ENCODE data around the gene CEL. TPM values are rescaled to one million over a fixed set of nuclear protein-coding genes. Genes with fewer than 3 reads are reported as not detected.

CEL gene
- total RNA-seq, 1 experiment from 2014 or later = 3.6 TPM

GRCh38 chr9:133057006-133057405, 4.8 kb upstream of the CEL start:
- Mint-ChIP-seq H3K9me3 (no peaks in the 10 kb centered on the region; a peak in 1 of 5 replicates), H3K36me3 (ENCODE audit: insufficient read depth in 1 of 3, low read depth in 3 of 3) (peaks cover 27 to 56% (median 50%) of the 10 kb centered on the region in 3 experiments; a peak in 6 of 7 replicates), H3K27ac (no peak overlapping the region), H3K4me1 (peaks cover 26% of the 10 kb centered on the region in 2 experiments), H3K27me3 (ENCODE audit: low read depth) (no peaks in the 10 kb centered on the region), H3K4me3 (no peak overlapping the region)
- H4K20me1 ChIP-seq (ENCODE audit: control insufficient read depth, insufficient read depth, insufficient read length) = peaks cover 3% of the 10 kb centered on the region
- TF ChIP-seq CTCF (conservative IDR thresholded peaks at IDR 0.05) = no peak
- H4K91ac ChIP-seq (ENCODE audit: insufficient read length, low read depth, low read length) = no peak overlapping the region
- no peaks in the 10 kb centered on the region for H3K27me3 ChIP-seq (ENCODE audit: insufficient read depth, low read length)
- no peak for DNase-seq
- H3K4me1 ChIP-seq (ENCODE audit: insufficient read depth, low read length) = peaks cover 2% of the 10 kb centered on the region; the same call in 1 of the 2 replicates
- no peak overlapping the region for H4K5ac ChIP-seq (ENCODE audit: insufficient read length, low read depth, low read length)
- H3K18ac ChIP-seq (ENCODE audit: insufficient read length, low read depth, low read length) = no peak overlapping the region
- no peak overlapping the region for H3K4ac ChIP-seq (ENCODE audit: low read depth, low read length)
- H2BK15ac ChIP-seq (ENCODE audit: low read depth, low read length) = no peak overlapping the region
- H4K8ac ChIP-seq (replicated peaks; ENCODE audit: insufficient read length, low read depth, low read length) = no peak overlapping the region
- H3K4me2 ChIP-seq (ENCODE audit: insufficient read depth, insufficient read length, low read length) = no peak overlapping the region
- no peak overlapping the region for H2BK120ac ChIP-seq (ENCODE audit: low read depth, low read length, poor library complexity, severe bottlenecking)
- H3K79me1 ChIP-seq (ENCODE audit: insufficient read depth, low read depth, low read length, poor library complexity, severe bottlenecking) = no peaks in the 10 kb centered on the region
- H3K23me2 ChIP-seq (ENCODE audit: insufficient read length, low read depth, low read length, poor library complexity, severe bottlenecking) = no peaks in the 10 kb centered on the region
- no peak overlapping the region for H3T11ph ChIP-seq (ENCODE audit: low read length)
- H3K14ac ChIP-seq (ENCODE audit: insufficient read depth, low read length) = no peak overlapping the region
- H2AK5ac ChIP-seq (ENCODE audit: insufficient read length, low read length) = no peak overlapping the region
- no CpG with 5 or more reads among the region's 8 CpGs for WGBS (ENCODE audit: extremely low coverage, insufficient read length, low lambda C conversion rate)
- no peaks in the 10 kb centered on the region for H3K79me2 ChIP-seq (ENCODE audit: insufficient read depth, low read length)
- H2BK12ac ChIP-seq (ENCODE audit: insufficient read length, low read depth, low read length) = no peak overlapping the region
- no peak overlapping the region for H3K23ac ChIP-seq (ENCODE audit: insufficient read length, low read depth, low read length)
- no peak overlapping the region for H2BK20ac ChIP-seq (ENCODE audit: low read depth, low read length, poor library complexity, severe bottlenecking)
- H3K9ac ChIP-seq (ENCODE audit: extremely low read depth, insufficient read length, low read length) = no peak overlapping the region
- no peak overlapping the region for H2AFZ ChIP-seq (ENCODE audit: low read length)
- no peak overlapping the region for H3K56ac ChIP-seq (ENCODE audit: insufficient read length, low read depth, low read length)
- no peak overlapping the region for H3K27ac ChIP-seq (ENCODE audit: insufficient read length, low read depth, low read length)
- H2BK5ac ChIP-seq (ENCODE audit: insufficient read length, low read length) = no peak overlapping the region
- H3K9me3 ChIP-seq (ENCODE audit: control insufficient read depth, low read depth, low read length) = no peaks in the 10 kb centered on the region
